ENCODE results near the gene GLIS1. TPM values are rescaled to one million over a fixed set of nuclear protein-coding genes. Genes with fewer than 3 reads are reported as not detected.

GLIS1 gene
- total RNA-seq, 1 experiment from 2014 or later: 0.28 TPM

DNA sequence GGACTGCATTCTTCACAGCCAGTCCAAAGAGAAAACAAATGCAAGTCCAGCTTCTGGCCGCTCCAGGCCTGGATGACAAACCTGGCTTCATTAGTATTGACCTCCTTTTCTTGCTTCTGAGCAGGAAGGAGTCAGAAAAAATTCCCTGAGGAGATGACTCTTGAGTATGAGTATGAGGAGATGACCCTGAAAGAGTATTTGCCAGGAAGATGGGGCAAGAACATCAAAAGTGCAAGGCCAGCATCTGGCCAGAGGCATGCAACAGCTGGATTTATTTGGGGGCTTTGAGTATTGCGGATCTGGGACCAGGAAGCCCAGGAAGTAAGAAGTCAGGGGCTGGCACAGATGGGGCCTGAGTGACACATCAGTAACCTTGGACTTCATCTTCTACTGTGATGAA lies 113.9 kb downstream of the GLIS1 start:
- Mint-ChIP-seq H3K27me3 (ENCODE audit: low read depth) (peaks cover 1% of the 10 kb centered on the region; the same call in 1 of the 2 replicates), H3K9me3 (no peaks in the 10 kb centered on the region), H3K4me1 (peaks cover 2 to 13% of the 10 kb centered on the region in 2 experiments; a peak in 3 of 4 replicates), H3K27ac (no peak overlapping the region), H3K4me3 (no peak overlapping the region), H3K36me3 (ENCODE audit: insufficient read depth in 1 of 3, low read depth in 3 of 3) (no peaks in the 10 kb centered on the region; a peak in 1 of 7 replicates)
- Histone ChIP-seq H2BK20ac (ENCODE audit: low read depth, low read length, poor library complexity, severe bottlenecking) (no peak overlapping the region), H2BK5ac (ENCODE audit: insufficient read length, low read length) (no peak overlapping the region), H2BK12ac (ENCODE audit: insufficient read length, low read depth, low read length) (no peak overlapping the region), H3K18ac (ENCODE audit: insufficient read length, low read depth, low read length) (no peak overlapping the region), H2AFZ (ENCODE audit: low read length) (no peak overlapping the region), H2AK5ac (ENCODE audit: insufficient read length, low read length) (no peak overlapping the region), H3K4ac (ENCODE audit: low read depth, low read length) (no peak overlapping the region), H3K14ac (ENCODE audit: insufficient read depth, low read length) (no peak overlapping the region), H4K5ac (ENCODE audit: insufficient read length, low read depth, low read length) (no peak overlapping the region), H4K8ac (replicated peaks; ENCODE audit: insufficient read length, low read depth, low read length) (no peak overlapping the region), H4K20me1 (ENCODE audit: control insufficient read depth, insufficient read depth, insufficient read length) (no peaks in the 10 kb centered on the region), H3K27ac (ENCODE audit: insufficient read length, low read depth, low read length) (no peak overlapping the region), H3K4me1 (ENCODE audit: insufficient read depth, low read length) (no peaks in the 10 kb centered on the region), H3K9me3 (ENCODE audit: control insufficient read depth, low read depth, low read length) (no peaks in the 10 kb centered on the region), H3K9ac (ENCODE audit: extremely low read depth, insufficient read length, low read length) (no peak overlapping the region), H3K4me2 (ENCODE audit: insufficient read depth, insufficient read length, low read length) (no peak overlapping the region), H2BK120ac (ENCODE audit: low read depth, low read length, poor library complexity, severe bottlenecking) (no peak overlapping the region), H3K56ac (ENCODE audit: insufficient read length, low read depth, low read length) (no peak overlapping the region), H3K23me2 (ENCODE audit: insufficient read length, low read depth, low read length, poor library complexity, severe bottlenecking) (no peaks in the 10 kb centered on the region), H4K91ac (ENCODE audit: insufficient read length, low read depth, low read length) (no peak overlapping the region), H3K79me2 (ENCODE audit: insufficient read depth, low read length) (no peaks in the 10 kb centered on the region), H3K79me1 (ENCODE audit: insufficient read depth, low read depth, low read length, poor library complexity, severe bottlenecking) (no peaks in the 10 kb centered on the region), H3K23ac (ENCODE audit: insufficient read length, low read depth, low read length) (no peak overlapping the region), H3K27me3 (ENCODE audit: insufficient read depth, low read length) (no peaks in the 10 kb centered on the region), H3T11ph (ENCODE audit: low read length) (no peak overlapping the region), H2BK15ac (ENCODE audit: low read depth, low read length) (no peak overlapping the region)
- DNase-seq: no peak
- no CpG with 5 or more reads among the region's 2 CpGs for WGBS (ENCODE audit: extremely low coverage, insufficient read length, low lambda C conversion rate)
- TF ChIP-seq, protein P1, sequence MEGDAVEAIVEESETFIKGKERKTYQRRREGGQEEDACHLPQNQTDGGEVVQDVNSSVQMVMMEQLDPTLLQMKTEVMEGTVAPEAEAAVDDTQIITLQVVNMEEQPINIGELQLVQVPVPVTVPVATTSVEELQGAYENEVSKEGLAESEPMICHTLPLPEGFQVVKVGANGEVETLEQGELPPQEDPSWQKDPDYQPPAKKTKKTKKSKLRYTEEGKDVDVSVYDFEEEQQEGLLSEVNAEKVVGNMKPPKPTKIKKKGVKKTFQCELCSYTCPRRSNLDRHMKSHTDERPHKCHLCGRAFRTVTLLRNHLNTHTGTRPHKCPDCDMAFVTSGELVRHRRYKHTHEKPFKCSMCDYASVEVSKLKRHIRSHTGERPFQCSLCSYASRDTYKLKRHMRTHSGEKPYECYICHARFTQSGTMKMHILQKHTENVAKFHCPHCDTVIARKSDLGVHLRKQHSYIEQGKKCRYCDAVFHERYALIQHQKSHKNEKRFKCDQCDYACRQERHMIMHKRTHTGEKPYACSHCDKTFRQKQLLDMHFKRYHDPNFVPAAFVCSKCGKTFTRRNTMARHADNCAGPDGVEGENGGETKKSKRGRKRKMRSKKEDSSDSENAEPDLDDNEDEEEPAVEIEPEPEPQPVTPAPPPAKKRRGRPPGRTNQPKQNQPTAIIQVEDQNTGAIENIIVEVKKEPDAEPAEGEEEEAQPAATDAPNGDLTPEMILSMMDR (conservative IDR thresholded peaks at IDR 0.05): no peak
